GM23248 (cell line): Measurements from ENCODE around the gene GPX3.

Experiments
- EZH2 ChIP-seq: fragments of 200-600 bp; sonication (generic); IDR thresholded peaks from 2 replicates; pipeline ENCODE4 v1.6.1; 2018; ENCODE audit warnings: antibody characterized with exemption, mild to moderate bottlenecking; ENCODE audit not compliant: insufficient read depth, poor library complexity, severe bottlenecking
- EZH2phosphoT487 ChIP-seq: fragments of 200-600 bp; sonication (generic); IDR thresholded peaks from 2 replicates; pipeline ENCODE4 v1.6.1; 2018; ENCODE audit warnings: antibody characterized with exemption, moderate library complexity, mild to moderate bottlenecking, low read depth; ENCODE audit not compliant: insufficient read depth

DNA sequence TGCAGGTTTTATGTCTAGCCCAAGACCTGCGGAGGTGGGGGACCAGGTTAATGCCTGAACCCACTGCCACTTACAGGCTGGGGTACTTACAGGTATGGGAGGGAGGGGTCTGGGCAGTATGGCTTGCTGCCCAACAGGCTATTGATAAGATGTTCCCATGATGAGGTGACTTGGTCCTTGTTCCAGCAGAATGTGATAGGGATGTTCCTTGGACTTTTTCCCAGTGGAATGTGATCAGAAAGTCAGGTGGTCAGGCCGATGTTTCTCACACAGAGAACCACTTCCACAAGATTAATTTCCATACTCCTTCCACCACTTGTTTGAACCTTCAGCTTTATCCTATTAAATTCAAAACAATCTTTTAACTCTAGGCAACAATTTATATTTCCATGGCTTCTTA lies 27.0 kb upstream of the GPX3 start:
- TF ChIP-seq EZH2 (no peak), EZH2phosphoT487 (no peak)
